Measurements from ENCODE around the gene SDC3.

SDC3 gene

DNA sequence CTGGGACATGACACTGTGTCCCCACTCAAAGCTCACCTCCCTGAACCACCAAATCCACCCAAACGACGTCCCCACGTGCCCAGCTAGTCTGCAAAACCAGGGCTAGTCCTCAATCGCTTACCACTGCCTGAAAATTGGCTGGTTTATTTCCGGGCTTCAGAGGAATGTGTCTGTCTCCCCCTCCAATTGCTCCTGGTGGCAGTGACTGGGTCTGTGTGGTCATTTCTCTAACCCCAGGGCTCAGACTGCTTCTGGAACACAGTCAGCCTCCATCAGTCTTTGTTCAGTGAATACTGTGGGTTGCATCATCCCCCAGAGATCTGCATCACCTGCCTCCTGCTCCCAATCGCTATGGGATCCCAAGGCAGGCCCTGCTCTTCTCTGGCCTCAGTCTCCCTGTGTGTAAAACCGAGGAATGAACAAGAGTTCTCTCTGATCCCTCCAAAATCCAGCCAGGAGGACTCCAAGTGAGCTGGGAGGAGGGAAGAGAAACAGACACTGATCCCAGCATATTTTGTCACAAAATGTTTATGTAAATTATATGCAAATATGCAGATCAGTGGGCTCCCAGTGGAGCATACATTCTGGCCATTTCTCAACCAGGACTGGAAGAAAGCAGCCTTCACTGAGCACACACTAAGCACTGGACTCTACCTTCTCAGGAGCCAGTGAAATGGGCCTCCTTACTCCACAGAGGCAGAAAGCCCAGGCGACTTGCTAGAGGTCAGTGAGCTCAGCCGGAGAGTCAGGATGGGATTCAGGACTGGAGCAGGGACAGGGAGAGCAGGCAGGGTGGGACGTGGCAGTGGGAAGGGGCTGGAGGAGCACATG is 20.9 kb downstream of the SDC3 start:
- no peak for DNase-seq

- no peak for DNase-seq
Measured at GRCh38 chr1:30886710-30887428, 21.7 kb downstream of the SDC3 start.

GRCh38 chr1:30885570-30886522 is 22.7 kb downstream of the SDC3 start:
- DNase-seq, result no peak

GRCh38 chr1:30884723-30885122 is 23.8 kb downstream of the SDC3 start:
- DNase-seq, result no peak

DNA sequence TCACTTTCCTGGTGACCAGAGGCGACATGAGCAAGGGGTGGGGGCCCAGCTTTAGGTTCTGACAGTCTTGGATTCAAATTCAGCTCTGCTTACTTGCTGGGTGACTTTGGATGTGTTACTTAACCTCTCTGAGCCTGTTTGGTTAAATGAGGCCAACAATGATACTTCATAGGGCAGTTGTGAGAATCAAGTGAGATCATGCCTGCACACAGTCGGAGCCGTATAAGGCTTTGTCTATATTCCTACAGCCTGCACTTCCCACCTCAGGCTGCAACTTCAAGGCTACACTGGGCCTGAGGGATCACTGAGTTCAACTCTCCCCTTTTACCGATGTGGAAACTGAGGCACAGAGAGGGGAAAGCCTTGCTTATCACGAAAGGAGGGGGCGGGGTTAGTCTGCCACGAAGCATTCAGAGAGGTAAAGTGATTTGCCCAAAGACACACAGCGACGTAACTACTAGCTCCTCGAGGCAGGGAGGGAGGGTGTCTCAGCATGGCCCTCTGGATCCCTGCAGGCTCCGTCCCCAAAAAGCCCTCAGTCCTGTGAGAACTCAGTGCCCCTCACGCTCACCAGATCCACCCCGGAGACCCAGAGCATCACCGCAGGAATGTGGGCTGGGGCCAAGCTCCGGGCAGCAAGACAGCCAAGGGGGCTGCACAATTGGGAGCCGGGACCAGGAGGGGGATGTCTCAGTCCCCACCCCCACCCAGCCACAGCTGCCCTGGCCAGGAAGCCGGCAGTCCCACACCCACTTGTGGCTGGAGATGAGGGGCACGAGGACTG is 25.0 kb downstream of the SDC3 start:
- no peak for DNase-seq

DNA sequence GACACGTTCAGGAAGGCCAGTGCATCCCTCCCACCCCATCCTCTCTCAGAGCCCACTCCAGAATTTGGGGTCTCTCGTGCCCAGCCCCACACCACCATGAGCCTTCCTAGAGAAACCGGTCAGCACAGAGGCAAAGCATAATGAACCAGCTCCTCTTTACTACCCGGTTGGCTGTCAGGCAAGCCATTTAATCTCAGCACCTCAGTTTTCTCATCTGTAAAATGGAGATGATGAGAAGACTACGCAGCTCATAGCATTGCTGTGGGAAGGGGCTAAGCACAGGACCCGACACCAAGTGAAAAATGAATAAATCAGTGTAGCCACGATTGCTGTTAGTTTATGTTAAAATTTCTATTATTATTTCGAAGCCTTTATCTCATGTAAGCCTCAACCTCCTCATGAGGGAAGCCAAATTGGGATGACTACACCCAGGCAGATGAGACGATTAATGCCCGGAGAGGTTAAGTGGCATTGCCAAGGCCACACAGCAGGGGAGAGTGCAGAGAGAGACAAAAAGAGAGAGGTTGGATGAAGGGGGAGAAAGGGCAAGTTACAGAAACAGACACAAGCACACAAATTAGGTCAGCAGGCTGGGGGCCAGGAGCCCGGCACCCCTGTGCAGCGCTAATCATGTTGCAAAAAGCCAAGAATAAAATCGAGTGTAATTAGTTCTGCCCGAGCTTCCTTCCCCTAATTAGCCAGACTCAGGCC is 25.7 kb downstream of the SDC3 start:
- no peak for DNase-seq

DNA sequence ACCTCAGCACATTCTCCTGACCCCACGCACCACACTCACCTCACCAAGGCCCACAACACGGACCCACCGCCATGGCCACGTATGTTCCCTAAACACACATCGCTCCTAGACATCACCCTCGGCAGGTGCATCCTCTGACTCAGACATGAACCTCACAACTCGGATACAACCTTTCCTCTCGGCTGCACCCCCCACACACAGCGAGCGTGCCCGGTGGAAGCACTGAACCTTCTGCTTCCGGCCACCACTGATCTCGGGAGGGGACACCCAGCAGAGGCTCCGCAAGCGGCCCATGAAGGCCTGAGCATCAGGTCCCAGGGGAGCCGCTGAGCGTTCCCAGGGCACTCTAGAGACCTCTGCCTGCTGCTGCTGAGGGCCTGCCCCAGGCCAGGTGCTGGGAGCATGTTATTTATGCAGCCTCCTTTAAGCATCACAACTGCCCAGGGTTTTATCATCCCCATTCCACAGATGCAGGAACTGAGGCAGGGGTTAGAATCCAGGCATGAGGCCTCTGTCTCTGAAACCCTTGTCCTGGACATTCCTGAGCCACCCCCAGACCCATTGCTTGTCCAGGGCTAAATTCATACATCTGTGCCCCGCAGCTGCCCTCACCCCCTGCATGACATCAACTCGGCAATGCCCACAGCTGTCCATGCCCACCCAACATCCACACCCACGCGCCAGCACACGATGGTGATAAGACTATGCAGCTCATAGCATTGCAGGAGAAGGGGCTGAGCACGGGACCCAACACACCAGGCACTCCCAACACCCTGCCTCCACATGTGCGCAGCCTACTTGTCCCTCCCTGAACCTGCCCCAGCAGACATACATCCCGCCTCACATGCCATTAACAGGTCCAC is 27.0 kb downstream of the SDC3 start:
- no peak for DNase-seq

- DNase-seq, result no peak
Measured at GRCh38 chr1:30880678-30881318, 27.8 kb downstream of the SDC3 start.

DNA sequence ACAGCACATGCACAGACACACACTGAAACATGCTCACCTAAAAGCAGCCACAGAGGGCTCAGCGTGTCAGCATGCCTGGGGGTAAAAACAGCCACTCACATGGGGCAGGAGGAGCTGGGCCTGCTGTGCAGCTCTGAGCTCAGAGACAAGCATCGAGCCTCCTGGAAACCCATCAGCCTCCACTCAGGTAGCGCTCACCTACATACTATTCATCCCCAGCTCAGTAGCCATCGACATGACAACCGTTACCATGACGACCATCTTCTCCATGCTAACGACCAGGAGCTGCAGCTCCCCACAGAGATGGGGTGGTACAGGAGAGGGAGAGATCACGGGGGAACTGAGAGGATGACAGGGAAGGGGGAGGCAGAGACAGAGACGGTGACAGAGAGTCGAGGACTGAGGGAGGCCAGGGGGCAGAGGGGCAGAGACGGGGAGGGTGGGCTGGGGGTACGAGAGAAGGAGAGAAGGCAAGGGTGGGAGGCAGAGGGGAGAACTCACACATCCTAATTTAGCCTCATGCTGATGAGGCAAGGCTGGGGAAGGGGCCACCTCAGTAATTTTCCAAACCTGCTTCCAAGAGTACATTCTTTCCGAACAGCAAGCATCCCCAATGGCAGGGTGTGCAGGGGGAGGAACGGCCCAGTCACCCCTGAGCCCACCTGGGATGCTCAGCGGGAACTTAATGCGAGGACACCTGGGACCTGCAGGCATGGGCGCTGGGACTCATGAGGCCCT is 28.4 kb downstream of the SDC3 start:
- DNase-seq, result no peak

GRCh38 chr1:30879126-30879786 is 29.3 kb downstream of the SDC3 start:
- no peak for DNase-seq

DNA sequence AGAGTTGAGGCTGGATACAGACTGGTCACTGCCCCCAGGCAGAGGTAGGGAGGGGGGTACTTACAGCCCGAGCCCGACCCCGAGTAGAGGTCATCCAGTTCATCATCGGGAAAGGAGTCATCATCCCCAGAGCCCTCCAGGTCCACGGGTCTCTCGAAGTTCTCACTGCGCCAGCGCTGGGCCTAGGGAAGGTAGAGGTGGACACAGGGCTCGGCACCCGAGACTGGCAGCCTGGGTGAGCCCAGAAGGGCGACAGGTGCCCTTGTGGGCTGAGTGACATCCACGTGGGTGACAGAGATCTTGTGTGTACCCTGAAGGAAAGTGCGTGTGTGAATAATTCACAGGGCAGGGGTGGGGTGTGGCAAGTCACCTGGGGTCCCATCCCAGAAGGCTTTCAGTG is 30.0 kb downstream of the SDC3 start:
- no peak for DNase-seq

DNA sequence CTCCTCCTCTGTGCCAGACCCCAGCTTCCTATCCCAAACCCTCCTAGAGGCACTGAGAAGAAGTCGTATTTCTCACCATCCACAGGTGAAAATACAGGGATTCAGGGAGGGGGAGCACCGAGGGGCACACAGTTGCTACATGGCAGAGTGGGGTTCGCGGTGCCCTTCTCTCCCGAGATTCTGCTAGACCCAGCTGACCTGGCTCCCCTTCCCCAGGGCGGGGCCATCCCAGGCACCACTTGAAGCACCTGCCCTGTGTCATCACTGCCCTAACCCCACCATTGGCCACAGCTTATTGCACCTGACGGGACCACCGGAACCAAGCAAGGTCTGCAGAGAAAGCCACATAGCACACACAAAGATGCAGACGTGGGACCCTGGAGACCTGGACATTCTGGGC is 30.5 kb downstream of the SDC3 start:
- no peak for DNase-seq

DNA sequence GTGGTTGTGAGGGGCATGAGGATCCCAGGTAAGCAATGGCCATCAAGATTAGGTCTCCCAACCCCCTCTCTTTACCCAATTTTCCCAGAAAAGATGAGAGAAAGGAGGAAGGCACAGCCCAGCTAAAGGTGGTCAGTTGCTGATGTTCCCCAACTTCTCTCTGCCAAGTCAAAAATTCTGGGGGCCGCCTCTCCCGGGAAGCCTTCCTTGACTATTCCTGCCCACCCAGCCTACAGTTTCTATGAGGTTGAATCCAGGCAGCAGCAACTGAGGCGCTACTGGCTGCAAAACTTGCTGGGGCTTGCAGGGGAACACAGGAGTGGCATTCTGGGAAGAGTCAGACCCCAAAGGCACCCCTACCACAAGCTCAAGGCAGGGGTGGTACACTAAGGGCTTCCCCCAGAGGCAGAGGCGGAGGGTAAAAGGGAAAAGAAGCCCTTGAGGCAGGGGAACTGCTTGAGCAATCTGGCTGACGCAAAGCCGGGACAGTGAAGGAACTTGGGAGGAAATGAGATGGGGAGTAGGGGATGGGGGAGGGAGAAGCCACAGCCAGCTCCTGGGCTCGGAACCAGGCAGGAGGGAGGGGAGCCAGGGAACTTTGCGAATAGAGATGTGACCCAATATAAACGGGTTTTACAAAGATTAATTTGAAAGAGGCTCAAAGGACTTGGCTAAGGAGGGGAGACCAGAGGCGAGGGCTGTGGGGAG is 31.2 kb downstream of the SDC3 start:
- DNase-seq, result no peak

GRCh38 chr1:30876451-30877204 is 31.9 kb downstream of the SDC3 start:
- no peak for DNase-seq

GRCh38 chr1:30875916-30876315 is 32.6 kb downstream of the SDC3 start:
- no peak for DNase-seq

GRCh38 chr1:30875197-30875596 is 33.4 kb downstream of the SDC3 start:
- no peak for DNase-seq

- no peak for DNase-seq
Measured at GRCh38 chr1:30874176-30874575, 34.4 kb downstream of the SDC3 start.

GRCh38 chr1:30872948-30873263 is 35.7 kb downstream of the SDC3 start:
- no peak for DNase-seq

All from activated T-cell treated with anti-CD3 and anti-CD28 coated beads, Interleukin-2, amount 50 U/mL, for 48 hours (primary cell).